ENCODE data around the gene COL4A2.
"Not testable (repeated sequence)": the region's sequence is repeated elsewhere in the genome, so short reads cannot be mapped to it uniquely, and the experiment has no call there.

The COL4A2 gene

GRCh38 chr13:110303644-110304043 is 3.4 kb upstream of the COL4A2 start:
- H3K27ac ChIP-seq, result no peak overlapping the region
- DNase-seq (ENCODE audit: low read depth, low spot score), result no peak

- DNase-seq (ENCODE audit: low read depth, low spot score), result no peak
- no peak overlapping the region for H3K27ac ChIP-seq
Measured at GRCh38 chr13:110304256-110304655, 2.8 kb upstream of the COL4A2 start.

GRCh38 chr13:110305001-110305400 is 2.1 kb upstream of the COL4A2 start:
- no peak for DNase-seq (ENCODE audit: low read depth, low spot score)
- H3K27ac ChIP-seq, result no peak overlapping the region

- no peak for DNase-seq (ENCODE audit: low read depth, low spot score)
- H3K27ac ChIP-seq, result no peak overlapping the region
Measured at GRCh38 chr13:110305544-110305943, 1.5 kb upstream of the COL4A2 start.

GRCh38 chr13:110305949-110306339 is 1.1 kb upstream of the COL4A2 start:
- H3K27ac ChIP-seq, result no peak overlapping the region
- DNase-seq (ENCODE audit: low read depth, low spot score), result no peak

GRCh38 chr13:110306340-110306959 is 634 bp upstream of the COL4A2 start:
- no peak overlapping the region for H3K27ac ChIP-seq
- DNase-seq (ENCODE audit: low read depth, low spot score), result no peak

GRCh38 chr13:110307767-110308655 is 927 bp downstream of the COL4A2 start:
- no peak overlapping the region for H3K27ac ChIP-seq
- DNase-seq (ENCODE audit: low read depth, low spot score), result no peak

GRCh38 chr13:110308656-110309359 is 1.7 kb downstream of the COL4A2 start:
- no peak for DNase-seq (ENCODE audit: low read depth, low spot score)
- H3K27ac ChIP-seq, result no peak overlapping the region

- no peak overlapping the region for H3K27ac ChIP-seq
- DNase-seq (ENCODE audit: low read depth, low spot score), result no peak
Measured at GRCh38 chr13:110309661-110310524, 2.8 kb downstream of the COL4A2 start.

- no peak overlapping the region for H3K27ac ChIP-seq
- DNase-seq (ENCODE audit: low read depth, low spot score), result no peak
Measured at GRCh38 chr13:110310541-110311442, 3.7 kb downstream of the COL4A2 start.

GRCh38 chr13:110311443-110312338 is 4.6 kb downstream of the COL4A2 start:
- no peak overlapping the region for H3K27ac ChIP-seq
- DNase-seq (ENCODE audit: low read depth, low spot score), result no peak

- H3K27ac ChIP-seq, result peak overlapping the region; percentile 1
- DNase-seq (ENCODE audit: low read depth, low spot score), result peak; percentile 48
Measured at GRCh38 chr13:110312339-110313031, 5.4 kb downstream of the COL4A2 start.

- not testable (repeated sequence) for H3K27ac ChIP-seq; DNase-seq (ENCODE audit: low read depth, low spot score)
Measured at GRCh38 chr13:110313261-110313660, 6.2 kb downstream of the COL4A2 start.

- H3K27ac ChIP-seq; DNase-seq (ENCODE audit: low read depth, low spot score): not testable (repeated sequence)
Measured at GRCh38 chr13:110313733-110314132, 6.6 kb downstream of the COL4A2 start.

- DNase-seq (ENCODE audit: low read depth, low spot score), result no peak
- H3K27ac ChIP-seq, result no peak overlapping the region
Measured at GRCh38 chr13:110314516-110315245, 7.6 kb downstream of the COL4A2 start.

- DNase-seq (ENCODE audit: low read depth, low spot score), result no peak
- no peak overlapping the region for H3K27ac ChIP-seq
Measured at GRCh38 chr13:110316196-110316595, 9.1 kb downstream of the COL4A2 start.

GRCh38 chr13:110317093-110317492 is 10.0 kb downstream of the COL4A2 start:
- H3K27ac ChIP-seq, result no peak overlapping the region
- no peak for DNase-seq (ENCODE audit: low read depth, low spot score)
